HG03460 (cell line): ENCODE measurements around the gene ABCG2.
"Not testable (repeated sequence)": the region's sequence is repeated elsewhere in the genome, so short reads cannot be mapped to it uniquely, and the experiment has no call there.

Source experiments
- ATAC-seq: cut with Tn5 transposase; IDR thresholded peaks from one replicate; pipeline ENCODE4 v1.9.1; 2021; ENCODE audit not compliant: unreplicated experiment

Gene ABCG2

GRCh38 chr4:88169298-88169697 is 10.9 kb upstream of the ABCG2 start:
- no peak for ATAC-seq

DNA sequence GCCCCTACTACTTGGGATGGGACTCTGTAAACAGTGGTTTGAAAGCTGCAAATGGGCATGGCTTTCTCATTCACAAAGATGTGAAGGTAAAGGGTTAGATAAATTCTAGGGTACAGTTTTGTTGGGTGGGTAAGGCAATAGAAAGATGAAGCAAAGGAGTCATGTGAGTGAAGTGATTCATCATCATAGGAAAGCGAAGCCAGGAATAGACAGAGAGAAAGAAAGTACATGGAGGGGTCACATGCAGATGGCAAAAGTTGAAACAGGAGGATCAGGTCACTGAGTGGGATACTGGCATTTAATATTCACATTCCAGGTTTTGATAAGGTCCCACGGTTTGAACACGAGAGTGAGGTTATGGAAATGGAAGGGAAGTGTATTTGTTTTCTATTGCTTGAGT is 8.2 kb upstream of the ABCG2 start:
- no peak for ATAC-seq

DNA sequence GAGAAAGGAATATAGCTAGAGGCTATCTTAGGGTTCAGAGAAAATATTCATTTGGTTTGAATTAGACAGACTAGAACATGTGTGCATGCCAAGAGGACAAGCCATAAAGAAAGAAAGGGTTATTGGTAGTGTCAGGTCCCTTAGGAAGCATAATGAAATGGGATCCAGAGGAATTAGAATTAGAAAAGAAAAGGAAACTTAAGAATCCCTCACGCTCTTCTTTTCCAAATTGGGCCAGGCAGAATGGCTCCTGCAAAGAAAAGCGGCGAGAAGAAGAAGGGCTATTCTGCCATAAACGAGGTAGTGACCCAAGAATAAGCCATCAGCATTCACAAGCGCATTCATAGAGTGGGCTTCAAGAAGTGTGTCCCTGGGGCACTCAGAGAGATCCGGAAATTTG is 4.9 kb upstream of the ABCG2 start:
- ATAC-seq: no peak

- no peak for ATAC-seq
Observed at GRCh38 chr4:88162626-88163025, 4.2 kb upstream of the ABCG2 start.

DNA sequence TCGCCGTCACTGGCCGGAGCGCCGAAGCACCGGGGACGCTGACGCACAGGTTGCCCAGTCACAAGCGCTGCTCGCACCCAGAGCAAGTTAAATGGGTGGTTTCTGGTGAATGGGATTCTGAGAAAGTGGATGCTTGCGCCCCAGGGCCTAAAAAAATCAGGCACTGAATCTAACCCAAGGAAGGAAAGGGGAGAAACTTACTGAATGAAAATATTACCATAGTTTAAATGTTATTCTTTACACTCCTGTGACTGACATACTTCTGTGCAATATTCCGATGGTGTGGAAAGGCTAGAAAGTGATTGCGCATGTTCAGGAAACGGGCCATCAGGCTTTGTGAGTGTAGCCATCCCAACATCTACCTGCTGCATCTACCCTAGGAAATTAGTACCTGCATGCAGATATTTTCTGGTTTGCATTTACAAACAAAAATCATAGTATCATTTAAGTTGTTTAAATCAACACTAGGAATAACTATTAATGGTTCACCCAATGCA is 838 bp upstream of the ABCG2 start:
- ATAC-seq: peak; percentile 26

DNA sequence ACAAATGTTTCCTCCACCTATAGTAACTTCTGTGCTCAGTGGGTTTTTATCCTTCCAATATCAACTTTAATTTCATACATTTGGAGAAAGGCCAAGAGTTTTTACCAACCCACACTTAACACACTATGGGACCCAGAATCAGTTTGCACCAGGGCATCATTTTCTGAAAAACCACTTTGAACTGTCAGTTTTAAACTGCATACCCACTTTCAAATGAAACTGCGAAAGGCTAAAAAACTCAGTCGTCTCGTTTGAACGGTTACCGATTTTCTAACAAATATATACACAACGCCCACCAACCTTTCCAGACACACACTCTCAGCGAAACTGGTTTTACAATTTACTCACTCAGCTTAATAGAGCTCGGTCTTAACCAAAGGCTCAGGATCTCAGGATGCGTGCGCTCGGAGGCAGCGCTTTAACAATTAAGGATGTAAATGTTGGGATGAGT is 376 bp downstream of the ABCG2 start:
- peak; percentile 43 for ATAC-seq

DNA sequence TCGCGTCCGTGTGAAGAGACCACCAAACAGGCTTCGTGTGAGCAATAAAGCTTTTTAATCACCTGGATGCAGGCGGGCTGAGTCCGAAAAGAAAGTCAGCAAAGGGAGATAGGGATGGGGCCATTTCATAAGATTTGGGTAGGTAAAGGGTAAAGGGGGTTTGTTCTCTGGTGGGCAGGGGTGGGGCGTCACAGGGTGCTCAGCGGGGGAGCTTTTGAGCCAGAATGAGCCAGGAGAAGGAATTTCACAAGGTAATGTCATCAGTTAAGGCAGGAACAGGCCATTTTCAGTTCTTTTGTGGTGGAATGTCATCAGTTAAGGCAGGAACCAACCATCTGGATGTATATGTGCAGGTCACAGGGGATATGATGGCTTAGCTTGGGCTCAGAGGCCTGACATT is 6.1 kb downstream of the ABCG2 start:
- ATAC-seq: not testable (repeated sequence)

DNA sequence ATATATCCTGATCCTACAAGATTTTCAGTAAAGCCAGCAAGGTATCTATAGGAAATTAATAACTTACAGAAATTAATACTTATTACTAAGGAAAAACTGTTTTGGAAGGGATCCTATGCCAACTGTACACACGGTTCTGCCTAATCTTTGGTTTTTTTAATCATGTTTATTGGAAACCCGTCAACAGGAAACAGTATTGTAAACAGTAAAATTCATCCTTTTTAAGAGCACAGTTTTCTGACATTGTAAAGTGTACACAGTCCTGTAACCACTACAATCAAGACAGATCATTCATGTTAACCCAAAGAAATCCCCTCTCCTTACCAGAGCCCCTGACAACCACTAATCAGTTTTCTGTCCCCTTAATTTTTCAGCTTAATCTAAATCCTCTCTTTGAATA is 9.9 kb downstream of the ABCG2 start:
- ATAC-seq: no peak

GRCh38 chr4:88147799-88148217 is 10.6 kb downstream of the ABCG2 start:
- ATAC-seq: no peak

GRCh38 chr4:88146891-88147290 is 11.5 kb downstream of the ABCG2 start:
- ATAC-seq: no peak

DNA sequence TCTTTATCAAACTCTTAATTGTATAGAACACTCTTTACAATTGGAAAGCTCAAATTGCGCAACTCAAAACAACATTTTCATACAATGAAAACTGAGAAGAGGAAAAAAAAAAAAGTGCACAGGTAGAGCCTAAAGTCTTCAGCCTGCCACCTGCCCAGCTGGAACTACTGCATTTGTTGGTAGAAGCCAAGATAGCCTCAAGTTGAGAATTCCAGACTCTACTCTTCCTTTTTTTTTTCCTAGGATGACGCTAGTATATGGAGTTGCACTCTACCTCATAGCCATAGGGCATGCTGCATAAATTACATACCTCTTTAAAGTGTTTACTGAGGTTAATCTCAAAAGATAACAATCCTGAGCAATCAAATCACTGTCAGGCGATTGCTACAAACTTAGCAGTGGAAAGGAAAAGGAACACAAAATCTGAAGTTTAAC is 13.6 kb downstream of the ABCG2 start:
- no peak for ATAC-seq

DNA sequence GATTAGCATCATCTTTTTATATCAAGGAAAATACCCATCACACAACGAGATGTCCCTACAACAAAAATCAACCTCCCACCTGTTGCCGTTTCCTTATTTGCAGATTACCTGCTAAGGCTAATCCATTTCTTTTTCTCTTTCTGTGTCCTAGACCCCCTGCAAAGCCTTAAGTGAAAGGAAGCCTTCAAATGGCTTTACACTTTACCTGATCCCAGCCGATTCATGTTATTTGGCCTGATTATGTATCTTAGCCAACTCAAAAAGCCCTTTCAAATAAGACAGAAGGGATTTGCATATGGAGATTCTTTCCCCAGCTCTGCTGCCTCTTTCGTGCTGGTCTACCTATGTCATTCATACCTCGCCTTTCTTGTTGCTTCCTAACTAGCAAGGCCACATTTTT is 14.4 kb downstream of the ABCG2 start:
- ATAC-seq: no peak

- ATAC-seq: no peak
Observed at GRCh38 chr4:88143504-88143903, 14.9 kb downstream of the ABCG2 start.

GRCh38 chr4:88138561-88138960 is 19.9 kb downstream of the ABCG2 start:
- ATAC-seq: no peak

DNA sequence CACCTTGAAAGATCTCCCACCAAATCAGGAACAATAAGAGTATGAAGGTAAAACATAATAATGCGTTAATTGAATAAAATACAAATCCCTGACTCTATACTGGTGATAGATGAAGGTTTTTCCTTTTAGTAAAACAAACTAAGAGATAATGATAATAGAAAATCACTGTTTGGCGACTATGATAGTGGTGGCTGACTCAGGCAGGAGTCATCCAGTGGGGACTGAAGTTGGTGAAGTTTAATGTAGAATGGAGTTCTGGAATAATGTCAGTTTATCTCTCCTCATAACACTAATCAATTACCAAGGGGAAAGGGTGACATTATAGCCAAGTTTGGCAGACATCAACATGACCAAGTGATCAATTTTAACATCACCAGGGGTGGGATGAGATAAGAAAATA is 21.3 kb downstream of the ABCG2 start:
- ATAC-seq: no peak

DNA sequence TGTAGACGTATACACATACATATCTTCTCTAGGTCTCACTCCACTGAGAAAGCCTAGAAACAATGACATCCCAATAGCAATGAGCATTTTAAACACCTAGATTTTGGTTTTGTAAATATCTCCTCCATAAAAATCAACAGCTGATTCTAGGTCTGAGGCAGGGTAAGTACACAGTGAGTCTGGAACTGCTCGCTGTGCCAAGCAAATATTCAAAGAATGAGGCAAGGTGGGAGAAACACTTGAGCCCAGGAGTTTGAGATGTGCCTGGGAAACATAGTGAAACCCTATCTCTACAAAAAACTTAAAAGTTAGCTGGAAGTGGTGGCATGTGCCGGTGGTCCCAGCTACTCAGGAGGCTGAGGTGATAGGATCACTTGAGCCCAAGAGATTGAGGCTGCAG is 22.2 kb downstream of the ABCG2 start:
- ATAC-seq: no peak

DNA sequence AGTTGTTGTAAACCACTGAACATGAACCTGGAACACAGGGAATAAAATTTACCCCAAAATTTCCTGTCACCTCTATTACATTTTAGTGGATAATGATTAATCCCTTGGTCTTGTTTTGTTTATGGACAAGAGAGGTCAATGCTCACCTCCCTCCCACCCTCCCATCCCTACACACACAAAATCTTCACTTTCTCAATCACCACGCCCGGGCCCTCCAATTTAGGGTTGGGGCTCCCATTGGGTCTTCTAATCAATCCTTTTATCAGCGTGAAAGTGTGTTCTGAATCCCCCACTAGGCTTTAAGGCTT is 23.1 kb downstream of the ABCG2 start:
- no peak for ATAC-seq

- ATAC-seq: no peak
Observed at GRCh38 chr4:88134536-88135355, 23.7 kb downstream of the ABCG2 start.

GRCh38 chr4:88134111-88134510 is 24.3 kb downstream of the ABCG2 start:
- no peak for ATAC-seq

GRCh38 chr4:88130544-88131305 is 27.7 kb downstream of the ABCG2 start:
- no peak for ATAC-seq

DNA sequence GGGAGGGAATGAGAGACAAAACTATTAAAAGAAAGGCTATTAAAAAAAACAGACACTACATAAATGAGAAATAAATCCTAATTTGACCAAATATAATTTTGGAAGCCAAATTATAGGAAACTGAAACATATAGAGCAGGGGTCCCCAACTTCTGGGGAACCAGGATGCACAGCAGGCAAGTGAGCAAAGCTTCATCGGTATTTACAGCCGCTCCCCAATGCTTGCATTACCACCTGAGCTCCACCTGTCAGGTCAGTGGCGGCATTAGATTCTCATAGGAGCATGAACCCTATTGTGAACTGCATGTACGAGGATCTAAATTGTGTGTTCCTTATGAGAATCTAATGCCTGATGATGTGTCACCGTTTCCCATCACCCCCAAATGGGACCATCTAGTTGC is 28.4 kb downstream of the ABCG2 start:
- ATAC-seq: no peak

DNA sequence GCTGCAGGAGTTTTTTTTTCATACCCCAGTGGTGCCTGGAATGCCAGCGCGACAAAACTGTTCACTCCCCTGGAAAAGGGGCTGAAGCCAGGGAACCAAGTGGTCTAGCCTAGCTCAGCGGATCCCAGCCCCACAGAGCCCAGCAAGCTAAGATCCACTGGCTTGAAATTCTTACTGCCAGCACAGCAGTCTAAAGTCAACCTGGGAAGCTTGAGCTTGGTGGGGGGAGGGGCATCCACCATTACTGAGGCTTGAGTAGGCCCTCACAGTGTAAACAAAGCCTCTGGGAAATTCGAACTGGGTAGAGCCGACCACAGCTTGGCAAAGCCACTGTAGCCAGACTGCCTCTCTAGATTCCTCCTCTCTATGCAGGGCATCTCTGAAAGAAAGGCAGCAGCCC is 36.2 kb downstream of the ABCG2 start:
- ATAC-seq: not testable (repeated sequence)
